GM18858 (cell line): Measurements from ENCODE around the gene GPR37L1.

Source experiments
- ATAC-seq: cut with Tn5 transposase; IDR thresholded peaks from one replicate; pipeline ENCODE4 v1.9.1; 2021; ENCODE audit not compliant: unreplicated experiment

Gene GPR37L1

DNA sequence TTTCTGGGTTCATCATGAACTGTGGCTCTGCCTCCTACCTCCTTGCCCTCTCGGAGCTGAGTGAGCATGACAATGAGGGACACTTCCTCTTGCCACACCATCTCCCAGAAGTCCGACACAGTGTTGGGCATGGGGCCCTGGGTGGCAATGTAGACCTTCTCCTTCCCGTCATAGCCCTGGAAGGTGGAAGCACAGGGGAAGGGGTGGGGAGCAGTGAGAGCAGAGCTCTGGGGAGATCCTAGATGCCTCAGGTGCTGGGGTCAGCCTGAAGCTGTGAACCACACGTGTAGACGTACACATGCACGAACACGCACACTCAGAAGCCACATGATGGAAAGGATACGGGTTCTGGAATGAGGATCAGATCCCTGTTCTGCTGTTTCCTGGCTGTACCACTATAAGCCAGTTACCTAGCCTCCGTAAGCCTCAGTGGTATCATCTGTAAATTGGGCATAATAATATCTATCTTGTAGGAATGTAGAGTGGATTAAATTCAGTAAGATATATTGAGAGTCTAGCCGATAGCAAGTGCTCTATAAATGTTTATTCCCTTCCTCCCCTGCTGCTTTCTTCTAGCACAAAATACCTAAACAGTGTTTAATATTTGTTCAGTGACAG, 31.5 kb downstream of the GPR37L1 start:
- ATAC-seq, result no peak

DNA sequence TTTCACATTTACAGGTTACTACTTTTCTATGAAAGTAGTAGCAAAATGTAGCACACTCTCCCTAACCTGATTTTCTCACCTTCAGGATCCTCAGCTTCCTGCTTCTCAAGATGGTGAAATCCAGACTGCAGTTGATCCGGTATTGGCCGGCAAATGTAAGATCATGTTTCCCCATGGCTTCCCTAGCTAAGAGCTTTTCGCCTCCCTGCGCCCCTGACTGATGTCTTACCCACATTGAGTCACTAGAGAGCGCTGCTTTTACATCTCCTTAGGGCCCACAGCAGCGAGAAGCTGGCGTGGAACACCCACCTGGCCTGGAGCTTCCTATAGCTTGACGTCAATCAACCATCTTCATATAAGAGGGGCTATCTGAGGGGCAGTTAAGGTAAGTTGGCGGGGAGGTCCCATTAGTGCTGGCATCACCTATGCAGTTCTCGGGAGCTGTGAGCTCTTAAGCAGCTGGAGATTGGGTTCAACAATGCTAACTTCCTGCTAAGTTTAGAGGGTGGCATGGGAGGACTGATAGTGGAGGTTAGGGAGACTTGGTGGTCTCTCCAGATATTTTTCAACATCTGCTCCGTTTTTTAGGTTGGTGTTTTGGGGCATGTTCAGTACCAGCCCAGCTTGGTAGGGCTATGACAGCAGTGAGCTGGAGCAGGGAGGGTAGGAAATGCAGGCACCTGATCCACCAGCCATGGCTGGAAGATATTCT, 32.2 kb downstream of the GPR37L1 start:
- no peak for ATAC-seq

GRCh38 chr1:202155478-202156021, 32.8 kb downstream of the GPR37L1 start:
- ATAC-seq, result no peak

DNA sequence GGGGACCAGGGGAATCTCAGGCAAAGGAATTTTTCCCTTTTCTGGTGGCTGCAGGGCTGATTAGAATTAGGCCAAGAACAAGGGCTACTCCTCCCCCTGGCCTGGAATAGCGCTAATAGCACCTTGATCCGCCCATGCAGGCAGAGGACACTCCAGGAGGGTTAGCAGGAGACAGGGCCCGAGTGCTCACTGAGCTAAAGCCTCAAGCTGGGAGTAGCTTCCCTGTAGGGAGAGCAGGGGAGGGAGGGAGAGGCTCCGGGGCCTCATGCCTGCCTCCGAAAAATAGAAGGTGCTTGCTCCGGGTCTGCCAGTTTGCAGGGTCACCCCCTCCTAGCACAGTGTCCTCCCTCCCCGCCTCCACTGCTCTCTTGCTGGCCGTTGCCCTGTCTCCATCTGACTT, 33.9 kb downstream of the GPR37L1 start:
- ATAC-seq, result no peak

GRCh38 chr1:202157945-202158344, 35.2 kb downstream of the GPR37L1 start:
- ATAC-seq, result no peak

- no peak for ATAC-seq
These were observed 36.3 kb downstream of the GPR37L1 start for GRCh38 chr1:202158810-202159533.

DNA sequence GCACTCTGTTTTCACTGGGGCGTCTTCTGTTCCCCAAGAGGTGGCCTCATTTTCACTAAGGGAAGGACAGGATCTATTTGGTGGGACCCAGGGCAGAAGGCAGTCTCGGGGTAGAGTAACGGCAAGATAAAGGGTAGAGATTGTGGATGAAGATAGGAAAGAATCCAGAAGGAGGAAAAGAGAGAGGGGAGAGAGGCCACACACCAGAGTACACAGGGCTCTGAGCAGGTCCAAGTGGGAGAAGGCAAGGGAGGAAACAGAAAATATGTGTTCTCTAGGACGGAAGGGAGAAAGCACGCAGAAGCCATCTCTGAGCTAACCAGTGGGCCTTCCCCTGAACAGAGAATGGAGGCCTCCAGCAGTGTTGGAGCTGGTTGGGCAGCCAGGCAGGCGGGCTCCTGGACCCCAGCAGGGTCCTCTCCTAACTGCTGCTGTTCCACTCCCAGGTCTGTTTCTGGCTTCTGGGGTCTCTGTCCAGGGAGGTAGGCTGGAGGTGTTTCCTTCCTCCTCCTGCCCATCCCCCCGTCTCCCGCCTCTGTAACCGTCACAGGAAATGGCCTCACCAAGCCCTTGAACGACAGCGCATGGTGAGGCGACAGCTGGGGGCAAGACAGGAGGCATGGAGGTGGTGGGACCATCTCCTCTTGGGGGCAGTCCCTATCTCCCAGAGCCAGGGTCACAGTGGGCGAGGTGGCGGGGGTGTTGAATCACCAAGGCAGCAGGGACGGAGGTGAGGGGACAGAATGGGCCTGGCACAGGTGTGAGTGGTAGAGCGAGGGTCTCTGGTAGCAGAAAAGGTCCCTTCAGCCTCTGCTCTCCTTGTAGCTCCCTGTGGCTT, 37.0 kb downstream of the GPR37L1 start:
- no peak for ATAC-seq

GRCh38 chr1:202160377-202160940, 37.7 kb downstream of the GPR37L1 start, which contains the start of gene PTPN7:
PTPN7 (minus strand) TSS chr1:202160602; CDS start chr1:202159402, 1,200 bp downstream.
- ATAC-seq, result peak; percentile 48

DNA sequence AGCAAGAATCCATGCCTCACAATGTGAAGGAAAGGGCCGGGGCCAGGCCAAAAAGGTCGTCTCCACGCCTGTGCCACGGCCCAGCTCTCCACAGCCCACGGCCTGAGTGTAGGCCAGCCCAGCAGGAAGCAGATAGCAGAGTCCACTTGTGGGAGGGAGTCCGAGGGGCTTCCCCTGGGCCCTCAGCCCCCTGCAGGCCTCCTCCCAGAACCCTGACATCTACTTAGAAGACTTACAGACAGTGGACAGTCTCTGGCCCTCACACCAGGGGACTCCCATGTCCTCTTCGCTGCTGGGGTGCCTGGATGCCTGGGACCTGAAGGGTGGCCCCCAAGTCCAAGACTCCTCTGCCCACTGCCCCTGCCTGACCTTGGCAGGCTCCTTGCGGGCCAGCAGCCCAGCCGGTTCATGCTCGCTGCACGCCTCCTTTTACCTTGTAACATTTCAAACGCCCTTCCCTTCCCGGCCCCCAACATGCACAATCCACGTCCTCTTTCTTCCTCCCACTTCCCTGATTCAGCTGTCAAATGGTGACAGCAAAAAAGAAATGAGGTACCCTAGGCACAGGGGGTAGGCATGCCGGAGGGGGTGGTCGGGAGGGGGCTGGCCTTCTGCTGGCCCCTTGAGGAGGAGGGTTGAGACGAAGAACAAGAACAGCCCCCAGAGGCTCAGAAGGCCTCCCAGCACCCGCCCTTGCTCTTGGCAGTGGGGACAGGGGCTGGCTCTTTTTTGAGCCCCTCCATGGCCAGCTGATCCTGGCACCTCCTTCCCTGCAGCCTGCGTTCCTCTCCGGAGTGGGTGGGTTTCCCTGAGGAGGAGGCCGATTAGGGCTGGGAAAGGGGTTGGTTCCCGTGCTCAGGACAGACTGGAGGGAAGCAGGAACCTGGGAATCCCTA, 38.7 kb downstream of the GPR37L1 start:
- no peak for ATAC-seq

DNA sequence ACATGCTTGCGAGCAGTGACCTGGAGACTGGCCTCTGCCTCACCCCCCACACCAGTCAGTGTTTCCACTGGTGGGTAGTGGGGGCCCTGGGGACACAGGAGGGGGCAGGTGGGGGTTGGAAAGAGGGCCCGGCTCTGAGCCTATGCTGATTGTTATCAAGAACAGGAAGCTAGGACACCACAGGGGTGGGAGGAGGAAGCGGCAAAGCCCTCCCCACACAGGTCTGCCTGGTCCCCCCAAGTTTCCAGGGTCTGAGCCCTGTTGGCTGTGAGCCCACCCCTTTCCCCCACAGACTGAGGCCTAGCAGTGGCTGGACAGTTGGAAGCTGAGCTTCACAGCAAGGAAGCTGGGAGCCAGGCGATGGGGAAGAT, 39.3 kb downstream of the GPR37L1 start:
- no peak for ATAC-seq

- ATAC-seq, result no peak
These were observed 39.9 kb downstream of the GPR37L1 start for GRCh38 chr1:202162418-202163280.

DNA sequence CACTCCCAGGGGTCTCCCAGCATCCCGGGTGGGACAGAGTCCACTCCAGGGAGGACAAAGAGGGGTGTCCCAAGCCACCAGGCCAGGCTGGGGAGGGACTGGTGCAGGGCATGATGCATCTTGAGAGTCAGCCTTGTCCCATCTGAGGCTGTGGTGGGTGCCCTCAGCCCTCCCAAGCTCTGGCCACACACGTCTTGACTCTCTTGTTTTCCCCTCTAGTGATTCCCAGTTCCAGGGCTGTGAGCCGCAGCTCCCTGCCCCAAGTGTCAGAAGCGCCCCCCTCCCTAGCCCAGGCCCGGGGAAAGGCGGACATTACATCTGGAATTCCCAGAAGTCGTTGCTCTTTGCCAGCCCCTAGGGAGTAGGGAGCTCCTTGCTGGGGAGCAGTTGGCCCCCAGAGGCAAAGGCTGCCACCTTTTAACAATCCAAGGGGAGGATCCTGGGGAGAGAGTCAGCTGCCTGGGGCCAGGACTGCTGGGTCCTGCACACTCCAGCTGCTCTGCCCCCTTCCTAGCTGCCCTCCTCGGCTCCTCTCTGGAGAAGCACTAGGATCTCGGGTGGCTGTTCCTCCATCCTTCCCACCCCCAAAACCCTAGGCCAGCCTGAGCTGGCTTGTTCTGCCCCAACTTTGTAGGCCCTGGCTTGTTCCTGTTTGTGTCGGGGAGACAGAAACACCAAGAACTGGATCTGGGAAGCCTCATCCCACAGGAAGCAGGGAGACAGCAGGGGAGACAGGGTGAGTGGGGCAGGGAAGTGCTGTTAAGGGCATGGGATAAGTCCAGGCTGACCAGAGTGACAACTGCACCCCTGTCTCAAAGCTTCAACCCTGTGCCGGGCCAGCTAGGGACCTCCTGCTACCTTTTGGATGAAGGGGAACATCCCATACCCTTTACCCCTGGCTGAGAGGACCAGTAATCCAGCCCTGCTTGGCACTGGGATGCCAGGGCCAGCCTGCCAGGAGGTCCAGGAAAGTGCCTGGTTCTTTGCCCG, 40.9 kb downstream of the GPR37L1 start:
- no peak for ATAC-seq

- ATAC-seq, result no peak
These were observed 41.7 kb downstream of the GPR37L1 start for GRCh38 chr1:202164271-202165037.

DNA sequence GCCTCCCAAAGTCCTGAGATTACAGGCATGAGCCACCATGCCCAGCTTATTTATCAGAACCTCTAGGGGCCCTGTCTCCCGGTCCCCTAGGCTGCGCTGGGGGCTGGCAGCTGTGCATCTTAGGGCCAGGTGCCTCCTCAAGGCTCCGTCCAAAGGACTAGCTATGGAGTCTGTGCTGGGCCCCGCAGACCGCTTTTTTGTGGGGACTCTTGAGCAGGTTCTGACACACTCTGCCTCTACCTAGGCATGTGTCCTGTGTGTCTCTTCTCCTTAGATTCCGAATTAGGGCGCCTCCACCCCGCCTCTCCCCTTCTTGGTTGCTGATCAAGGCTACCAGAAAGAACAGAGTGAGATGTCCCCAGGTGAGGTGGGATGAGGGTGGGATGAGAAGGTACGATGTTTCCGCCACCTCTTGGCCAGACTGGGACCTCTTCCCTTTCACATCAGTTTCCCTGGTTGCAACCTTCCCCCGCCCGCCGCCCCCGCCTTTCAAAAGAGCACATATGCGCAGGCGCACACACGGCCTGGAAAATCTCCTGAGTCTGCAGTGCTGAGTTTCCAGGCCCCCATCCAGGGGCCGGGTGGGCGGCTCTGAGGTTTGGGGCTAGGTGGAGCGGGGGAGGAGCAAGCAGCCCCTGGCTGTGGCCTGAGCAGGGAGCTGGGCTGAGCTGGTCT, 42.7 kb downstream of the GPR37L1 start:
- no peak for ATAC-seq

- ATAC-seq, result no peak
These were observed 43.5 kb downstream of the GPR37L1 start for GRCh38 chr1:202165942-202166843.
